Measurements from ENCODE around the gene GPC3. TPM values are rescaled to one million over a fixed set of nuclear protein-coding genes. Genes with fewer than 3 reads are reported as not detected.

Gene GPC3
- total RNA-seq, 1 donor from 2014 or later: 0.26 TPM

GRCh38 chrX:133880032-133880443 is 105.4 kb downstream of the GPC3 start:
- no peaks in the 10 kb centered on the region for H3K27me3 ChIP-seq (ENCODE audit: control insufficient read depth, insufficient read depth, low read length)
- no peak overlapping the region for H3K4me3 ChIP-seq (ENCODE audit: low read depth, low read length)
- H3K36me3 ChIP-seq (ENCODE audit: control insufficient read depth, insufficient read depth, low read length): no peaks in the 10 kb centered on the region
- FAIRE-seq (no peak), DNase-seq (ENCODE audit: low read depth) (no peak)
- TF ChIP-seq, protein P1, sequence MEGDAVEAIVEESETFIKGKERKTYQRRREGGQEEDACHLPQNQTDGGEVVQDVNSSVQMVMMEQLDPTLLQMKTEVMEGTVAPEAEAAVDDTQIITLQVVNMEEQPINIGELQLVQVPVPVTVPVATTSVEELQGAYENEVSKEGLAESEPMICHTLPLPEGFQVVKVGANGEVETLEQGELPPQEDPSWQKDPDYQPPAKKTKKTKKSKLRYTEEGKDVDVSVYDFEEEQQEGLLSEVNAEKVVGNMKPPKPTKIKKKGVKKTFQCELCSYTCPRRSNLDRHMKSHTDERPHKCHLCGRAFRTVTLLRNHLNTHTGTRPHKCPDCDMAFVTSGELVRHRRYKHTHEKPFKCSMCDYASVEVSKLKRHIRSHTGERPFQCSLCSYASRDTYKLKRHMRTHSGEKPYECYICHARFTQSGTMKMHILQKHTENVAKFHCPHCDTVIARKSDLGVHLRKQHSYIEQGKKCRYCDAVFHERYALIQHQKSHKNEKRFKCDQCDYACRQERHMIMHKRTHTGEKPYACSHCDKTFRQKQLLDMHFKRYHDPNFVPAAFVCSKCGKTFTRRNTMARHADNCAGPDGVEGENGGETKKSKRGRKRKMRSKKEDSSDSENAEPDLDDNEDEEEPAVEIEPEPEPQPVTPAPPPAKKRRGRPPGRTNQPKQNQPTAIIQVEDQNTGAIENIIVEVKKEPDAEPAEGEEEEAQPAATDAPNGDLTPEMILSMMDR (IDR thresholded peaks at IDR 0.05; ENCODE audit: insufficient read depth, low read length, severe bottlenecking): no peak

- TF ChIP-seq, protein P1 (IDR thresholded peaks at IDR 0.05; ENCODE audit: insufficient read depth, low read length, severe bottlenecking): no peak
- DNase-seq (ENCODE audit: low read depth) (no peak), FAIRE-seq (no peak)
- no peaks in the 10 kb centered on the region for H3K36me3 ChIP-seq (ENCODE audit: control insufficient read depth, insufficient read depth, low read length)
- H3K4me3 ChIP-seq (ENCODE audit: low read depth, low read length): no peak overlapping the region
- H3K27me3 ChIP-seq (ENCODE audit: control insufficient read depth, insufficient read depth, low read length): no peaks in the 10 kb centered on the region
Observed at GRCh38 chrX:133878710-133879109, 106.7 kb downstream of the GPC3 start.

GRCh38 chrX:133876646-133877045 is 108.7 kb downstream of the GPC3 start:
- Histone ChIP-seq H3K27me3 (ENCODE audit: control insufficient read depth, insufficient read depth, low read length) (no peaks in the 10 kb centered on the region), H3K4me3 (ENCODE audit: low read depth, low read length) (no peak overlapping the region), H3K36me3 (ENCODE audit: control insufficient read depth, insufficient read depth, low read length) (no peaks in the 10 kb centered on the region)
- no peak for DNase-seq (ENCODE audit: low read depth)
- FAIRE-seq: no peak
- TF ChIP-seq, protein P1 (IDR thresholded peaks at IDR 0.05; ENCODE audit: insufficient read depth, low read length, severe bottlenecking): no peak

DNA sequence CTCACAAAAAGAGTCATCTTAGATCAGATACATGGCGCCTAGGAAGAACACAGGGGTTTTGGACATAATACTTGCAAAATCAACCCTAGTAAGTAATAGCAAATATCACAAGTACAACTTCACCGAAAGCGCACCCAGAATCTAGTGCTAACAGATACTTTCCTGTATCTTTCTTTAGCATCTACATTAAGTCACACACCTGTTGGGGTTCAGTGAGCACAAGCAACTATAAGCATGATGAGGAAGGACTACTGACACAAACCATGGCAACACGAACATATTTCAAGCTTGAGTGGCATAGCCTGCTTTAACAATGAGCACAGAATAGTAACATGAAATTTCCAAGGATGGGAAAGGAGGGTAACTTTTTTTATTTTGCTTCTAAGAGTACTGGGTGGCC is 116.1 kb downstream of the GPC3 start:
- FAIRE-seq: no peak

DNA sequence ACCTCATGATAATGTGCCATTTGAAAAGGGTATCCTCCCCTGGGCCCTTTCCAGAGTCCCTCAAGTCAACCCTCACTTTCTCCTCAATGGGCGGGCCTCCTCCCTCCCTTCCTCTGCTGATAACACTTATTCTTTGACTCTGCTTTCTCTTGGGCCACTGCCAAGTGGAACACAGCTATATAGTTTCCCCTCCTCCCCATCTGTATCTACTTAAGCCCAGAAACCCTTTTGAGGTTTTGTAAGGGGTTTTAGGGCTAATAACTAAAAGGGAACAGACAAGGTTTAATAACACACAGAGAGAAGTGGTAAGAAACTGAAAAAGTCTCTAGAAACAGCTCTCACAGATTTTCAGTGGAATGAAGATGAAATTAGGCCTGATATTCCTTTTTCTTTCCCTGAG is 116.7 kb downstream of the GPC3 start:
- no peak overlapping the region for H3K4me3 ChIP-seq (ENCODE audit: low read depth, low read length)
- H3K36me3 ChIP-seq (ENCODE audit: control insufficient read depth, insufficient read depth, low read length): no peaks in the 10 kb centered on the region
- no peak for DNase-seq (ENCODE audit: low read depth)
- no peaks in the 10 kb centered on the region for H3K27me3 ChIP-seq (ENCODE audit: control insufficient read depth, insufficient read depth, low read length)
- TF ChIP-seq, protein P1 (IDR thresholded peaks at IDR 0.05; ENCODE audit: insufficient read depth, low read length, severe bottlenecking): no peak
- FAIRE-seq: no peak

More for the DNA sequence above, 116.1 kb downstream of the GPC3 start:
- no peak for DNase-seq (ENCODE audit: low read depth)
- Histone ChIP-seq H3K36me3 (ENCODE audit: control insufficient read depth, insufficient read depth, low read length) (no peaks in the 10 kb centered on the region), H3K27me3 (ENCODE audit: control insufficient read depth, insufficient read depth, low read length) (no peaks in the 10 kb centered on the region), H3K4me3 (ENCODE audit: low read depth, low read length) (no peak overlapping the region)
- TF ChIP-seq, protein P1 (IDR thresholded peaks at IDR 0.05; ENCODE audit: insufficient read depth, low read length, severe bottlenecking): no peak

DNA sequence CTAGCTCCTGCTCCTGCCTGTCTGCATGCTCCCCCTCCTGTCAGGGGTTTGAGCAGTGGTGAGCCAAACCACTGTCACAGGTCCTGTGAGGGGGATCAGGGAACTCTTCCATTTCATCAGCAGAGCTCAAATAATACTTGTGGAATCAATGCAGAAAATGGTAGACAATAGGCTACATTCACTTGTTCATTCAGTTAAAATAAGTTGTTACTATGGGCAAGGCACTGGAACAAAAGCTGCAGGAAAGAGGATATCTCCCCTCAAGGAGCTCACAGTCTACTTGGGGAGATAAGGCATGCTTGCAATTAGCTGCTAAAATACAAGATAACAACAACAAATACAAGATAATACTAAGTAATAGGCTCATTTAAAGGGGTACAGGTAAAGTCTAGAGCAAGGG is 117.1 kb downstream of the GPC3 start:
- FAIRE-seq (no peak), DNase-seq (ENCODE audit: low read depth) (no peak)
- Histone ChIP-seq H3K36me3 (ENCODE audit: control insufficient read depth, insufficient read depth, low read length) (no peaks in the 10 kb centered on the region), H3K4me3 (ENCODE audit: low read depth, low read length) (no peak overlapping the region), H3K27me3 (ENCODE audit: control insufficient read depth, insufficient read depth, low read length) (no peaks in the 10 kb centered on the region)
- TF ChIP-seq, protein P1 (IDR thresholded peaks at IDR 0.05; ENCODE audit: insufficient read depth, low read length, severe bottlenecking): no peak

Data from bronchial epithelial cell (primary cell).